ENCODE results near the gene UVRAG. TPM values are rescaled to one million over a fixed set of nuclear protein-coding genes. Genes with fewer than 3 reads are reported as not detected.

Gene UVRAG
- total RNA-seq, 2 experiments from 2014 or later: 16.5 to 19.5 TPM

DNA sequence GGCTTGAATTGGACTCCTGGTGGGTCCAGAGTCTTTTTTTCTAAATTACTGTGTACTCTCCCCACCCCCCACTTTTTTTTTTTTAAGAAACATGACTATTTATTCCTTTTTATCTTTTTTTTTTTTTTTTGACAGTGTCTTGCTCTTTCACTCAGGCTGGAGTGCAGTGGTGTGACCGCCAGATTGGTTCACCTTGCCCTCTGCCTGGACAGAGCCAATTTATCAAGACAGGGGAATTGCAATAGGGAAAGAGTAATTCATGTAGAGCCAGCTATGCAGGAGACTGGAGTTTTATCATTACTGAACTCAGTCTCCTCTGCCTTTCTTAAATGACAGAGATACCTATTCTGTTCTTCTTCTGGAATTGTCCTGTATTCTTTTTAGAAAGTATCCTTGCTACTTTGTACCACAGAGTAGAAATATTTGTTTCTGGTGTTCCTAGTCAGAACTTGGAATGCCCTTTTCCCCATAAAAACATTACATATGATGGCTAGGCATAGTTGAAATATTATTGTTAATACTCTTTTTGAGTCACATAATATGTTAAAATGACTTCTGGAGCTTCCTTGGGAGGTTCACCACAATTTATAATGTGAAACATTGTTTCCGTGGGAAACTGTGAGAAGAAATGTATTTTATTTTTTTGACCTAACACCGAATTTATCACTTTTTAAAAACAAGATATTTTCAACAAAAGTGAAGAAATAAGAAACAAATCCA lies 95.6 kb downstream of the UVRAG start:
- no peaks in the 10 kb centered on the region for H3K27me3 Mint-ChIP-seq

DNA sequence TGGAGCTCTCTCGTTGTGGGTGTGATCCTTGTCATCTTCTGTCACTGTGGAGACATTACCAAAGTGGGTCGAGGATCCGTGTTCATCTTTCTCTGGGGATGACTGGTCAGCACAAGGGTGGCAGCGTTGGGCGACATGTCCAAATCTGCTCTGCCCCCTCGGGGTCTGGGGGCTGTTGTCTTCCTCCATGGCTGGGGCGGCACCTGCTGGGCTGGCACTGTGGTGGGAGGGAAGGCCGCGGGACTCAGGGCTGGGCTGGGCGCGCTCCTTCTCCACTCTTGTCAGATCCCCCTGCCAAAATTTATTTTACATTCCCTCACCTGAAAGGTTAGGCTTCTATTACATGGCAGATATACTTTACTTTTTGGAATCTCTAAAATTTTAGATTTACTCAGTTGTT lies 96.4 kb downstream of the UVRAG start:
- ChIA-PET CTCF (no interaction called here), POLR2A (no interaction called here)
- H3K27me3 ChIP-seq (ENCODE audit: control insufficient read depth in 1 of 2, insufficient read depth in 2 of 2, low read length in 2 of 2): no peaks in the 10 kb centered on the region
- no peak overlapping the region for H3K4me3 Mint-ChIP-seq
- DNase-seq (no peak), ATAC-seq (ENCODE audit: poor library complexity) (no peak)
- H3K27me3 Mint-ChIP-seq: no peaks in the 10 kb centered on the region
- peaks cover 7% of the 10 kb centered on the region for H3K4me1 Mint-ChIP-seq (ENCODE audit: low read depth)
- no peaks in the 10 kb centered on the region for H3K9me3 Mint-ChIP-seq
- H3K27ac Mint-ChIP-seq: no peak overlapping the region
- intact Hi-C loops (cut with DNase I, micrococcal nuclease): no loop called here
- peaks cover 11% of the 10 kb centered on the region for H3K36me3 ChIP-seq (ENCODE audit: insufficient read depth, low read length)
- H3K4me1 ChIP-seq (ENCODE audit: insufficient read depth, low read length): no peaks in the 10 kb centered on the region
- peaks cover 27% of the 10 kb centered on the region for H3K36me3 Mint-ChIP-seq (ENCODE audit: low read depth)
- no peak overlapping the region for H3K4me3 ChIP-seq (ENCODE audit: low read length)
- no peaks in the 10 kb centered on the region for H3K9me3 ChIP-seq (ENCODE audit: control insufficient read depth in 1 of 2, insufficient read depth in 1 of 2, low read length in 2 of 2)
- H3K27ac ChIP-seq (ENCODE audit: low read depth in 1 of 2, low read length in 2 of 2): no peak overlapping the region
- TF ChIP-seq, protein P1, sequence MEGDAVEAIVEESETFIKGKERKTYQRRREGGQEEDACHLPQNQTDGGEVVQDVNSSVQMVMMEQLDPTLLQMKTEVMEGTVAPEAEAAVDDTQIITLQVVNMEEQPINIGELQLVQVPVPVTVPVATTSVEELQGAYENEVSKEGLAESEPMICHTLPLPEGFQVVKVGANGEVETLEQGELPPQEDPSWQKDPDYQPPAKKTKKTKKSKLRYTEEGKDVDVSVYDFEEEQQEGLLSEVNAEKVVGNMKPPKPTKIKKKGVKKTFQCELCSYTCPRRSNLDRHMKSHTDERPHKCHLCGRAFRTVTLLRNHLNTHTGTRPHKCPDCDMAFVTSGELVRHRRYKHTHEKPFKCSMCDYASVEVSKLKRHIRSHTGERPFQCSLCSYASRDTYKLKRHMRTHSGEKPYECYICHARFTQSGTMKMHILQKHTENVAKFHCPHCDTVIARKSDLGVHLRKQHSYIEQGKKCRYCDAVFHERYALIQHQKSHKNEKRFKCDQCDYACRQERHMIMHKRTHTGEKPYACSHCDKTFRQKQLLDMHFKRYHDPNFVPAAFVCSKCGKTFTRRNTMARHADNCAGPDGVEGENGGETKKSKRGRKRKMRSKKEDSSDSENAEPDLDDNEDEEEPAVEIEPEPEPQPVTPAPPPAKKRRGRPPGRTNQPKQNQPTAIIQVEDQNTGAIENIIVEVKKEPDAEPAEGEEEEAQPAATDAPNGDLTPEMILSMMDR (IDR thresholded peaks at IDR 0.05): no peak

More for the DNA sequence above, 95.6 kb downstream of the UVRAG start:
- ATAC-seq (ENCODE audit: poor library complexity) (no peak), DNase-seq (no peak)
- TF ChIP-seq, protein P1 (IDR thresholded peaks at IDR 0.05): no peak
- Histone ChIP-seq H3K4me3 (ENCODE audit: low read length) (no peak overlapping the region), H3K27me3 (ENCODE audit: control insufficient read depth in 1 of 2, insufficient read depth in 2 of 2, low read length in 2 of 2) (no peaks in the 10 kb centered on the region), H3K36me3 (ENCODE audit: insufficient read depth, low read length) (peaks cover 11% of the 10 kb centered on the region), H3K27ac (ENCODE audit: low read depth in 1 of 2, low read length in 2 of 2) (no peak overlapping the region), H3K4me1 (ENCODE audit: insufficient read depth, low read length) (no peaks in the 10 kb centered on the region), H3K9me3 (ENCODE audit: control insufficient read depth in 1 of 2, insufficient read depth in 1 of 2, low read length in 2 of 2) (no peaks in the 10 kb centered on the region)
- no peak overlapping the region for H3K27ac Mint-ChIP-seq
- peaks cover 7% of the 10 kb centered on the region for H3K4me1 Mint-ChIP-seq (ENCODE audit: low read depth)
- intact Hi-C loops (cut with DNase I, micrococcal nuclease): no loop called here
- no peaks in the 10 kb centered on the region for H3K9me3 Mint-ChIP-seq
- CTCF ChIA-PET: no interaction called here
- H3K4me3 Mint-ChIP-seq: no peak overlapping the region
- H3K36me3 Mint-ChIP-seq (ENCODE audit: low read depth): peaks cover 25% of the 10 kb centered on the region
- POLR2A ChIA-PET: no interaction called here

DNA sequence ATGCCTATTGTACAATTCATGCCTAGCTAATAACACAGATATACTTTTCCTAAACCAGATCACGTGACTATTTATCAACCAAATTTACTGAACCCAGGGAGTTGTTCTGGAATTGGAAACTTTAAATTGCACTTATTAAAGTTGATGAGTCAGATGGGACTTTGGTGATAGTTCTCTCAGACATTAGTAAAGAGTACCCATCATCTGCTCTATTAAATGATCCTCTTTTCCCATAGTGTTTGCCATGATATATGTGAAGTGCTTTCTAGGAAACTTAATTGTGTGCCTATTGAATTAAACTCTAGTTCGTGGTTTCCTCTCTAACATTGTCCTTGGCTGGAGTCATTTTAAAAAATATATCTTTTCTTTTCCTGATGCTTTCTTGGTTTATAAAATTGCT lies 99.0 kb downstream of the UVRAG start:
- H3K4me1 ChIP-seq (ENCODE audit: insufficient read depth, low read length): no peaks in the 10 kb centered on the region
- no peak overlapping the region for H3K27ac Mint-ChIP-seq
- POLR2A ChIA-PET: no interaction called here

More for the DNA sequence above, 99.0 kb downstream of the UVRAG start:
- Histone ChIP-seq H3K27ac (ENCODE audit: low read depth in 1 of 2, low read length in 2 of 2) (no peak overlapping the region), H3K9me3 (ENCODE audit: control insufficient read depth in 1 of 2, insufficient read depth in 1 of 2, low read length in 2 of 2) (no peaks in the 10 kb centered on the region), H3K4me3 (ENCODE audit: low read length) (no peak overlapping the region), H3K27me3 (ENCODE audit: control insufficient read depth in 1 of 2, insufficient read depth in 2 of 2, low read length in 2 of 2) (no peaks in the 10 kb centered on the region), H3K36me3 (ENCODE audit: insufficient read depth, low read length) (peaks cover 11% of the 10 kb centered on the region)
- Mint-ChIP-seq H3K4me1 (ENCODE audit: low read depth) (no peaks in the 10 kb centered on the region), H3K27me3 (no peaks in the 10 kb centered on the region), H3K9me3 (no peaks in the 10 kb centered on the region), H3K36me3 (ENCODE audit: low read depth) (peaks cover 30% of the 10 kb centered on the region), H3K4me3 (no peak overlapping the region)
- DNase-seq (no peak), ATAC-seq (ENCODE audit: poor library complexity) (no peak)
- TF ChIP-seq, protein P1 (IDR thresholded peaks at IDR 0.05): no peak
- intact Hi-C loops (cut with DNase I, micrococcal nuclease): no loop called here
- CTCF ChIA-PET: no interaction called here

Measured in CD4-positive, alpha-beta T cell (primary cell).